GM19025 (cell line): ENCODE measurements around the gene FILIP1L.

Experiments
- ATAC-seq: cut with Tn5 transposase; IDR thresholded peaks from one replicate; pipeline ENCODE4 v1.9.1; 2021; ENCODE audit warnings: mild to moderate bottlenecking, low read depth, moderate library complexity; ENCODE audit not compliant: unreplicated experiment

FILIP1L gene

GRCh38 chr3:100022506-100022905 lies 91.8 kb downstream of the FILIP1L start:
- no peak for ATAC-seq

- no peak for ATAC-seq
These were observed 93.2 kb downstream of the FILIP1L start for GRCh38 chr3:100020876-100021644.

- ATAC-seq, result no peak
These were observed 94.6 kb downstream of the FILIP1L start for GRCh38 chr3:100019719-100020118.

- no peak for ATAC-seq
These were observed 95.5 kb downstream of the FILIP1L start for GRCh38 chr3:100018806-100019205.

GRCh38 chr3:100010087-100010417 lies 104.2 kb downstream of the FILIP1L start:
- no peak for ATAC-seq

- ATAC-seq, result no peak
These were observed 104.8 kb downstream of the FILIP1L start for GRCh38 chr3:100009276-100010086.

- no peak for ATAC-seq
These were observed 106.1 kb downstream of the FILIP1L start for GRCh38 chr3:100008081-100008698.

- no peak for ATAC-seq
These were observed 107.0 kb downstream of the FILIP1L start for GRCh38 chr3:100007313-100007712.

GRCh38 chr3:100006570-100007271 lies 107.6 kb downstream of the FILIP1L start:
- no peak for ATAC-seq

GRCh38 chr3:100005665-100006393 lies 108.5 kb downstream of the FILIP1L start:
- no peak for ATAC-seq

GRCh38 chr3:100004931-100005330 lies 109.4 kb downstream of the FILIP1L start:
- ATAC-seq, result no peak

GRCh38 chr3:100003609-100004503 lies 110.4 kb downstream of the FILIP1L start:
- ATAC-seq, result no peak

GRCh38 chr3:100002599-100003350 lies 111.5 kb downstream of the FILIP1L start:
- ATAC-seq, result no peak

GRCh38 chr3:100001526-100002270 lies 112.6 kb downstream of the FILIP1L start:
- no peak for ATAC-seq

GRCh38 chr3:100001083-100001482 lies 113.2 kb downstream of the FILIP1L start:
- no peak for ATAC-seq

GRCh38 chr3:99999536-99999935 lies 114.8 kb downstream of the FILIP1L start:
- ATAC-seq, result no peak

- ATAC-seq, result no peak
These were observed 117.0 kb downstream of the FILIP1L start for GRCh38 chr3:99997293-99997692.

GRCh38 chr3:99990179-99990578 lies 124.1 kb downstream of the FILIP1L start:
- no peak for ATAC-seq
